IPS-NIHi11 (cell line): Measurements from ENCODE around the gene TBC1D9.
A peak's percentile ranks its signal among the peaks of the same experiment; 100 is the strongest.
"Not testable (repeated sequence)": the region's sequence is repeated elsewhere in the genome, so short reads cannot be mapped to it uniquely, and the experiment has no call there.

Experiments
- DNase-seq: peaks from one replicate; pipeline ENCODE4 v3.0.0; 2012; ENCODE audit warnings: mixed read lengths, low spot score

TBC1D9 gene

GRCh38 chr4:140753329-140753728 lies 2.9 kb downstream of the TBC1D9 start:
- DNase-seq = no peak

- DNase-seq = no peak
Observed at GRCh38 chr4:140752291-140753068, 3.7 kb downstream of the TBC1D9 start.

DNA sequence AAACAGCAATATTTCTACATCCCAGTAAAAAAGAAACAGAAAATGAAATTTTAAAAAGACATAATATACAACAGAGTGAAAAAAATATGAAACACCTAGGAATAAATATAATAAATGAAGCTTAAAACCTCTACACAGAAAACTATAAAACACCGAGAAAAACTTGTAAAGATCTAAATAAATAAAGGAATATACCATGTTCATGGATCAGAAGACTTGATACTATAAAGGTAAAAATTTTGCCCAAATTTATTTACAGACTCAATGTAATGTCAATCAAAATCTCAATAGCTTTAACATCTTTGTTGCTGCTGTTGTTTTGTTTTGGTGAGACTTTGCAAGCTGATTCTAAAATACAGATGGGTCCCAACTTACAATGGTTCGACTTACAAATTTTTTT lies 5.7 kb downstream of the TBC1D9 start:
- no peak for DNase-seq

- DNase-seq = no peak
Observed at GRCh38 chr4:140748171-140748570, 8.0 kb downstream of the TBC1D9 start.

- DNase-seq = not testable (repeated sequence)
Observed at GRCh38 chr4:140746546-140746945, 9.6 kb downstream of the TBC1D9 start.

GRCh38 chr4:140744421-140744820 lies 11.8 kb downstream of the TBC1D9 start:
- DNase-seq = no peak

DNA sequence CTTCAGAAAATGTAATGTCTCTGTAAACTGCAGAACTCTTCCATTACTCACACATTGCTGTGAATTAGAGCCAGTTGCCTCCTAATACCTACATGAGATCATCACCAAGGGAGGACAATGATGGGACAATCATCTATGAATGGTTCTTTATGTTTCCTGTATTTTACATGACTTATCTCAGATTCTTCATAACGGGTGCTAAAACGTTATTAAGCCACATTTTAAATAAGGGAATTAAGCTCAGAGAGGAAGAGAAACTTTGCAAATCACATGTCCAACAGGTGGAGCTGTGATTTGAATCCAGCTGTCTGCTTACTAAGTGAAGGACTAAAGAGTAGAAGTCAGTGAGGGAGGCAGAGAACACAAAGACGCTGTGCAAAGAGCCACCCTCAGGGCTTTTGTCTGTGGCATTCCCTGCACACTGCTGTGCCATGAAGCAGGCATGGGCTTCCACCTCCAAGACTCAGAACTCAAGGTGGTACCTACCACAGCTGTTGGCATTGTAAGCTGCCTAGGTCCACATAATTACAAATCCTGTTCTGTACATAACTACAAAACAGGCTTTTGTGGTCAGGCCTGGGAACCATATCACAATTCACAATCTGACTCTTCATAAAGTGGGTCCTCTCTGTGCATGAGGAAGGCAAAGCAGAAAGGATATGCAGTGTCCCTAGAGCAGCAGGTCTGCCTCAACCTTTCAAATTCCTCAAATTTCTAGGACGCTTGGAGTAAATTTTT lies 12.8 kb downstream of the TBC1D9 start:
- DNase-seq = peak; percentile 20

DNA sequence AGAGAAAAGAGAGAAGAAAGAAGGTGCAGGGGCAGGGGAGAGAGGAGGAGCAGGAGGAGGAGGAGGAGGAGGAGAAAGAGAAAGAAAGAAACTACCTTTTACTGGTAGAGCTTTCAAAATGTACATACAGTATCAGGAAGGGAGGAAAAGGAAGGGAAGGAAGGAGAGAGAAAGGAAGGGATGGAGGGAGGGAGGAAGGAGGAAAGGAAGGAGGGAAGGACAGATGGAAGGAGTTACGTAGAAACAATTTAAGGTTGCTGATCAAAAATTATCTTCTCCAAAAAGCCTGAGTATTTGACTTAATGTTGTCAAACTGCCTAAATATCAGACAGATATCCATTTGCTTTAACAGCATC lies 13.4 kb downstream of the TBC1D9 start:
- DNase-seq = no peak

DNA sequence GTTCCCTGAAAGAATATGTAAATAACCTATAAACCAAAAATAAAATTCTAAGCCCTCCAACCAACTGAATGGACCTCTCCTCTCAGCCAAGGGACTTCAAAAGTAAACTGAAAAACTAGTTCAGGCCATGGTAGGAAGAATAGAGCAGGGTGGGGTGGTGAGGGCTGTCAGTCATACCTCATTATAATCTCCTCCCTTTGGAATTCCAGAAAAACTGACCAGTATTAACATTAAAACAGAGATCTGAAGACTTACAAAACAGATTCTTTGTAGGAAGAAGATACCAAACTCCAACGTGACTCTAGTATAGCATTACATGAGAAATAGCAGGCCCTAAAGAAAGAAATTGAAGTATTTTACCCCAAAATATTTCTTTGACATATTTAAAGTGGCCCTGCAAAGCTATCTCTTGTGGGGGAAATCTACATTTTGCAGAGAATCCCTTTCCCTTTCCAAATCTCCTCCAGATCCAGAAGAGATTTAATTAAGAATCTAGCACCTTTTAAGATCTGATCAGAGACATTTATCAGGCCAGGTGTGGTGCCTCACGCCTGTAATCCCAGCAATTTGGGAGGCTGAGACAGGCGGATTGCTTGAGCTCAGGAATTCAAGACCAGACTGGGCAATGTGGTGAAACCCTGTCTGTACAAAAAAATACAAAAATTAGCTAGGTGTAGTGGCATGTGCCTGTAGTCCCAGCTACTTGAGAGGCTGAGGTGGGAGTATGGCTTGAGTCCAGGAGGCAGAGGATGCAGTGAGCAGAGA lies 15.1 kb downstream of the TBC1D9 start:
- no peak for DNase-seq

GRCh38 chr4:140740422-140740821 lies 15.8 kb downstream of the TBC1D9 start:
- DNase-seq = no peak

- DNase-seq = no peak
Observed at GRCh38 chr4:140739971-140740370, 16.2 kb downstream of the TBC1D9 start.

DNA sequence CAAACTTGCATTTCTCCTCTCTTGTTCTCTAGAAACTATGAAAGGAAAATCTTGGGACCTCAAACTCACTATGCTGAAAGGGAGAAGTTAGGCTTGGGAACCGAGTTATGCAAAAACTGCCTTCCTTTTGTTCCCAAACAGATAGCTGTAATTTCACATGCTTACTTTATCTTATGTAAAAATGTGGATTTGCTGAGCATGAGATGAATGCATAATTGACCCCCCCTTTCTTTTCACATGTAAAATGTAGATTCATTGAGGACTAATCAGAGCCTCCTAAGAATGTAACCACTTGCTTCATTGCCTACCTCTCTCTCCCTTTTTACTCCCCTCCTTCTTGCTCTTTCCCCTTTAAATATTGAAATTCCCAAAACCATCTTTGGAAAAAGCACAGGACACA lies 18.0 kb downstream of the TBC1D9 start:
- no peak for DNase-seq

DNA sequence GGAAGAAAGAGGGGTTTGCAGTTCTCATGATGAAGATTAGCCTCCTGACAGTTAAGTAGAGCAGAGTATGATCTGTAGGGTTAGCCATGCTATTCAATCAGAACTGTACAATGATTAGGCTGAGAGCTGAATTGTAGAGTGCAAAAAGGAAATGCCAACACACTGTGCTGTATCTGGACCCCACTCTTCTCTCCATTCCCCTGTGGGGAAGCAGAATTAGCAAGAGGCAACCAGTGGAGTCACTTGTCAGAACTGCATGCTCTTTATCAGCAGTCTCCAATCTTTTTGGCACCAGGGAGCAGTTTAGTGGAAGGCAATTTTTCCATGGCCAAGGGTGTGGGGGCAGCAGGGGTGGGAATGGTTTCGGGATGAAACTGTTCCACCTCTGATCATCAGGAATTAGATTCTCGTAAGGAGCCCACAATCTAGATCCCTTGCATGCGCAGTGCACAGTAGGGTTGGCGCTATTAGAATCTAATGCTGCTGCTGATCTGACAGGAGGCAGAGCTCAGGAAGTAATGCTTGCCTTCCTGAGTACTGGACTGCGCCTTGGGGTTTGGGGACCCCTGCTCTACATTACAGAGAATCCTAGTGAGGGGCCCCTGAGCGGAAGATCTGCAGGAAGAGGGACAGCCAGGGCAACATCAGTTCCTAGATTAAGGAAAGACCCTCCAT lies 19.4 kb downstream of the TBC1D9 start:
- no peak for DNase-seq

GRCh38 chr4:140735779-140736391 lies 20.3 kb downstream of the TBC1D9 start:
- DNase-seq = no peak

DNA sequence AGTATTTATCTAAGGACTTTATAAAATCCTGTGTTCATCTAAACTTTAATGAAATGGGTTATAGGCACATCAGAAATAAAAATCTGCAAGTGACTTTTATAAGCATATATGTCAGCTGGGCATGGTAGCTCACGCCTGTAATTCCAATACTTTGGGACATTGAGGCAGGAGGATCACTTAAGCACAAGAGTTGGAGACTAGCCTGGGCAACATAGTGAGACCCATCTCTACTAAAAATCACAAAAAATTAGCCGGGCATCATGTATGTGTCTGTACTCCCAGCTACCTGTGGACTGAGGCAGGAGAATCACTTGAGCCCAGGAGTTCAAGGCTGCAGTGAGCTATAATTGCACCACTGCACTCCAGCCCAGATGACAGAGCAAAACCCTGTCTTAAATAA lies 20.9 kb downstream of the TBC1D9 start:
- DNase-seq = no peak

DNA sequence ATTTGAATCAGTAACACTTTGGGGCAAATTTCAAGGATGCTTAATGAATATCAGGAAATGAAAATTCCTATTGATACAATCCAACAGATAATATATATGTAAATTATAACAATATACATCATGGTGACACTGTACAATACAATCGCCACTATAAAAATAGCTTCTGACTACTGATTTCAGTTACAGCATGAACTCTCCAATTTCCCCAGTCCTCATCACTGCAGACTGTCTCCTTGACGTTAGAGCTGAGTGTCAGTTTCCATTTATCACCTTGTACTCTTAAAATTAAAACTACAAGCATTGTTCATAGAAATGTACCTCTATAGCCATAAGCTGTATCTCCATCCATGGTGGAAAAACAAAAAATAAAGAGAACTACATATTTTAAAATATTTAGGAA lies 23.4 kb downstream of the TBC1D9 start:
- DNase-seq = no peak

DNA sequence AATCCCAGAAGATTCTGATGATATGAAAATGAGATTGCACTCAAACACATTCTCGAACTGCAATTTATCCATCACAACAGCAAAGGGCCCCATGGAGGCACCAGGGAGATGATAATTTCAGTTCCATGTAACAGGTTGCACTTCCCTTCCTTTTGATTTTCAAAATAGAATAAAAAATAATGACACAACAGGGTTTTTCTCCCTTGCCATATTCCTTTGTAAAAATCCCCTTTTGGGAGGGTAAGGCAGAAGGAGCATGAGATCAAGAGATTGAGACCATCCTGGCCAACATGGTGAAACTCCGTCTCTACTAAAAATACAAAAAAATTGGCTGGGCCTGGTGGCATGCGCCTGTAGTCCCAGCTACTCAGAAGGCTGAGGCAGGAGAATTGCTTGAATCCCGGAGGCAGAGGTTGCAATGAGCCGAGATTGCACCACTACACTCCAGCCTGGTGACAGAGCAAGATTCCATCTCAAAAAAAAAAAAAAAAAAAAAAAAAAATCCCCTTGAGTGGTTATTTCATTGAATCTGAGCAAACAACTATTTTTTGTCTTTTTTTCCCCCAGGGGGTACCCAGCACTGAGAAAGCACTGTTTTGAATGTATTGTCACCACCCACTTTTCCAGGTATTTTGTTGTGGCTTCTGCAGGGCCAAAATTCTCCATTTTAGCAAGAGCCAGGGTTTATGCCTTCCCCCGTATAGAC lies 26.7 kb downstream of the TBC1D9 start:
- no peak for DNase-seq

GRCh38 chr4:140726776-140727500 lies 29.2 kb downstream of the TBC1D9 start:
- no peak for DNase-seq

DNA sequence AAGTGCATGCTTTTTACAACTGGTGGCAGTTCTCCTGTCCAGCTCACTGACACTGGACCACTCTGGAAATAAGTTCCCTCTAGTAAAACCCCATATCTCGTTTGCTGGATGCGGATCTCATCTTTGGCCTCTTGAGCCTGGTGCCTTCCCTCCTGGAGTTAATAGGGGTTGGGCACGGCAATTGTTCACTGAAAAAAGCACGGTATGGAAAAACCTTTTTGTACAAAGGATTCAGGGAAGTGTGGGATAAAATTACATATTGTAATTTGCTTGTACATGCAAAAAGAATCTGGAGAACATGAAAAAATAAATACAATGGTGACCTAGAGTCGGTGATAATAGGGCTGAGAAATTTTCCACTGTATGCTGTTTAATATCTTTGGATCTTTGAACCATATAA lies 30.6 kb downstream of the TBC1D9 start:
- no peak for DNase-seq

DNA sequence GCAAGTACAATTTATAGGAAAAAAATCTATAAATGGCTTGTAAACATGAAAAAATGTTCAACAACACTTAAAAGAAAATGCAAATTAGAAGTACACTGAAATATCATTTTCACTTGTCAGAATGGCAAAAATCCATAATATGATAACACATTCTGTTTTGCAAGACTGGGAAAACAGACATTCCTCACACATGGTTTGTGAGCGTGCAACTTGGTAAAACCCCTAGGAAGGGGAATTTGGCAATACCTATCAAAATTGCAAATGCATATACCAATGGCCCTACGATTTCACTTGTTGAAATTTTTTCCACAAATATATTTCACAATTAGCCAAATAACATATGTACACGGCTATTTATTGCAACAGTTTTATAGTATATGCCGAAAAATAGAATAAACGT lies 31.4 kb downstream of the TBC1D9 start:
- no peak for DNase-seq
